K562 (cell line): Measurements from ENCODE around the gene INO80E. TPM values are rescaled to one million over a fixed set of nuclear protein-coding genes. Genes with fewer than 3 reads are reported as not detected.

Experiments
- BDP1 ChIP-seq: IDR thresholded peaks from 3 replicates; pipeline ENCODE4 v1.6.1; 2011; ENCODE audit not compliant: insufficient read length, insufficient read depth
- BMI1 ChIP-seq: fragments of 150-350 bp; IDR thresholded peaks from 2 replicates; pipeline ENCODE4 v1.6.1; 2014; ENCODE audit warnings: low read length
- GTF2A2 ChIP-seq: IDR thresholded peaks from 2 replicates; pipeline ENCODE4 v1.6.1; 2016; ENCODE audit warnings: mild to moderate bottlenecking, missing genetic modification characterization, missing compliant biosample characterization
- HOXB6 ChIP-seq: fragments of 250-450 bp; sonication (Bioruptor Pico); IDR thresholded peaks from 2 replicates; pipeline ENCODE4 v1.5.1; 2022; ENCODE audit warnings: mild to moderate bottlenecking, borderline replicate concordance
- JUN ChIP-seq, 2 experiments: sonication (generic) in 1 of 2; formaldehyde crosslinking in 1 of 2; IDR thresholded peaks; 2 replicates each; pipeline versions ENCODE4 v1.6.1 to v1.8.0; 2012 to 2022; ENCODE audit warnings: borderline replicate concordance in 2 of 2, mild to moderate bottlenecking in 2 of 2, improper control_type of control experiment in 1 of 2, low read depth in 1 of 2, low read length in 1 of 2, missing genetic modification reagents in 1 of 2
- JUNB ChIP-seq: fragments of 450-650 bp; formaldehyde crosslinking; conservative IDR thresholded peaks from 2 replicates; pipeline ENCODE4 v1.4.0; 2020; ENCODE audit warnings: mild to moderate bottlenecking
- JUND ChIP-seq, 2 experiments: IDR thresholded peaks; 2 replicates in 1 of 2; 3 replicates in 1 of 2; pipeline ENCODE4 v1.6.1; 2011; ENCODE audit warnings: borderline replicate concordance in 2 of 2, low read depth in 2 of 2, low read length in 2 of 2, improper control_type of control experiment in 1 of 2, missing biosample characterization in 1 of 2, missing genetic modification characterization in 1 of 2, missing genetic modification reagents in 1 of 2
- MTF1 ChIP-seq: fragments of 250-450 bp; sonication (Bioruptor Pico); IDR thresholded peaks from 2 replicates; pipeline ENCODE4 v1.9.0; 2021; ENCODE audit warnings: moderate library complexity, mild to moderate bottlenecking, inconsistent platforms, borderline replicate concordance
- OTX1 ChIP-seq: fragments of 450-650 bp; formaldehyde crosslinking; IDR thresholded peaks from 2 replicates; pipeline ENCODE4 v1.4.0; 2022; ENCODE audit warnings: mild to moderate bottlenecking
- PTRF ChIP-seq: fragments of 450-650 bp; IDR thresholded peaks from 2 replicates; pipeline ENCODE4 v1.6.1; 2016; ENCODE audit warnings: mild to moderate bottlenecking, missing genetic modification characterization, missing compliant biosample characterization
- RBBP5 ChIP-seq: fragments of 200-600 bp; sonication (generic); IDR thresholded peaks from 2 replicates; pipeline ENCODE4 v1.6.1; 2012; ENCODE audit warnings: borderline replicate concordance, mild to moderate bottlenecking, low read length, control low read depth, inconsistent platforms; ENCODE audit not compliant: insufficient read depth, poor library complexity, severe bottlenecking
- RFX1 ChIP-seq: fragments of 450-650 bp; IDR thresholded peaks from 2 replicates; pipeline ENCODE4 v1.6.1; 2016; ENCODE audit warnings: mild to moderate bottlenecking, moderate library complexity
- TEAD4 ChIP-seq, 2 experiments: sonication (generic) in 1 of 2; formaldehyde crosslinking in 1 of 2; IDR thresholded peaks; 2 replicates each; pipeline versions ENCODE4 v1.6.1 to v1.8.0; 2012 to 2022; ENCODE audit warnings: borderline replicate concordance in 1 of 2, inconsistent platforms in 1 of 2, low read length in 1 of 2, mild to moderate bottlenecking in 1 of 2, missing genetic modification reagents in 1 of 2
- YY1 ChIP-seq, 3 experiments: IDR thresholded peaks; 2 replicates each; pipeline ENCODE4 v1.6.1; 2011; ENCODE audit warnings: low read length in 2 of 3, mild to moderate bottlenecking in 2 of 3, moderate library complexity in 2 of 3, borderline replicate concordance in 1 of 3, control low read depth in 1 of 3, low read depth in 1 of 3; ENCODE audit not compliant: insufficient read depth in 3 of 3, insufficient replicate concordance in 2 of 3, control insufficient read depth in 1 of 3, insufficient read length in 1 of 3; ENCODE audit errors: extremely low read depth in 1 of 3
- ZBTB12 ChIP-seq: fragments of 250-450 bp; sonication (Bioruptor Pico); IDR thresholded peaks from 2 replicates; pipeline ENCODE4 v1.4.0; 2020
- ZNF518B ChIP-seq: fragments of 250-450 bp; sonication (Bioruptor Pico); IDR thresholded peaks from 2 replicates; pipeline ENCODE4 v1.5.0; 2021; ENCODE audit warnings: mild to moderate bottlenecking, moderate library complexity
- ZNF79 ChIP-seq: fragments of 250-450 bp; sonication (Bioruptor Pico); IDR thresholded peaks from 2 replicates; pipeline ENCODE4 v1.4.0; 2020; ENCODE audit warnings: low read depth, mild to moderate bottlenecking, moderate library complexity
- polyA plus RNA-seq, 8 experiments: library from polyadenylated mRNA; depleted of rRNA in 4 of 8; stranded (reverse) in 5 of 8; unstranded in 3 of 8; fragments of >200 nt; fragmentation: Nextera tagmentation in 2 of 8; fragmentation: Illumina TruSeq in 1 of 8; extraction: Ambion mirVana in 2 of 8; extraction: Trizol in 1 of 8; gene quantifications; 2 replicates each; pipeline versions ENCODE4 v1.2.1 to v1.2.3, GENCODE V29; 2011 to 2014; ENCODE audit warnings: inconsistent platforms in 1 of 8, missing spikeins in 1 of 8
- total RNA-seq, 7 experiments: library from RNA; depleted of rRNA in 6 of 7; stranded (reverse); fragments of >200 nt in 6 of 7; fragmentation: Illumina TruSeq in 2 of 7; extraction: Trizol in 2 of 7; gene quantifications; 2 replicates each; pipeline versions ENCODE4 v1.2.1 to v1.2.3, GENCODE V29; 2011 to 2021; ENCODE audit warnings: low replicate concordance in 1 of 7
- TF ChIP-seq, protein P1 (sequence below): fragments of 450-650 bp; formaldehyde crosslinking; IDR thresholded peaks from 2 replicates; pipeline ENCODE4 v1.4.0; 2022; ENCODE audit warnings: missing genetic modification characterization

Gene INO80E
- total and polyA plus RNA-seq, 9 of the 15 experiments (the other 6 are each of a cell fraction or from before 2014, with no cell fraction given): 0.31 to 102 (median 49.3) TPM

- TF ChIP-seq YY1 (IDR thresholded peaks at IDR 0.05; ENCODE audit: borderline replicate concordance in 1 of 3, control insufficient read depth in 1 of 3, extremely low read depth in 1 of 3, insufficient read depth in 3 of 3, insufficient read length in 1 of 3, insufficient replicate concordance in 2 of 3, low read depth in 1 of 3, low read length in 2 of 3): peak; percentile 73 to 93 (median 87)
- TF ChIP-seq ZNF518B (CRISPR knock-in tag): no peak
- TF ChIP-seq PTRF (tag): no peak
- TF ChIP-seq GTF2A2 (tag): no peak
- TF ChIP-seq MTF1 (CRISPR knock-in tag): no peak
- TF ChIP-seq BMI1: no peak
- no peak for TF ChIP-seq HOXB6
- TF ChIP-seq OTX1 (CRISPR knock-in tag): no peak
- TF ChIP-seq TEAD4 (IDR thresholded peaks at IDR 0.05; ENCODE audit: low read length): no peak; the same call in 1 of the 2 replicates
- no peak for TF ChIP-seq TEAD4 (CRISPR knock-in tag; IDR thresholded peaks at IDR 0.05; ENCODE audit: borderline replicate concordance)
- TF ChIP-seq ZBTB12 (CRISPR knock-in tag): no peak
- TF ChIP-seq JUN (IDR thresholded peaks at IDR 0.05; ENCODE audit: borderline replicate concordance, low read depth, low read length): no peak
- 0 out of 2 replicates have a peak, but pooled peaks have one; percentile 42 for TF ChIP-seq JUN (CRISPR knock-in tag; IDR thresholded peaks at IDR 0.05; ENCODE audit: borderline replicate concordance)
- TF ChIP-seq, protein P1, sequence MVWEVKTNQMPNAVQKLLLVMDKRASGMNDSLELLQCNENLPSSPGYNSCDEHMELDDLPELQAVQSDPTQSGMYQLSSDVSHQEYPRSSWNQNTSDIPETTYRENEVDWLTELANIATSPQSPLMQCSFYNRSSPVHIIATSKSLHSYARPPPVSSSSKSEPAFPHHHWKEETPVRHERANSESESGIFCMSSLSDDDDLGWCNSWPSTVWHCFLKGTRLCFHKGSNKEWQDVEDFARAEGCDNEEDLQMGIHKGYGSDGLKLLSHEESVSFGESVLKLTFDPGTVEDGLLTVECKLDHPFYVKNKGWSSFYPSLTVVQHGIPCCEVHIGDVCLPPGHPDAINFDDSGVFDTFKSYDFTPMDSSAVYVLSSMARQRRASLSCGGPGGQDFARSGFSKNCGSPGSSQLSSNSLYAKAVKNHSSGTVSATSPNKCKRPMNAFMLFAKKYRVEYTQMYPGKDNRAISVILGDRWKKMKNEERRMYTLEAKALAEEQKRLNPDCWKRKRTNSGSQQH (CRISPR knock-in tag): no peak
- TF ChIP-seq JUNB: no peak
- TF ChIP-seq ZNF79 (CRISPR knock-in tag): no peak
- TF ChIP-seq JUND (IDR thresholded peaks at IDR 0.05; ENCODE audit: borderline replicate concordance, low read depth, low read length): no peak
- TF ChIP-seq JUND (tag; IDR thresholded peaks at IDR 0.05; ENCODE audit: borderline replicate concordance, low read depth, low read length): no peak
- TF ChIP-seq RBBP5: peak; percentile 35
- TF ChIP-seq RFX1: no peak
- TF ChIP-seq BDP1: no peak
Observed at GRCh38 chr16:29995324-29995910, 624 bp upstream of the INO80E start, which contains the start of gene HIRIP3 (continued).
